SU-DHL-6 (cell line): ENCODE measurements around the gene ERGIC2.

ENCODE experiments used
- H2AFZ ChIP-seq: fragments of 200-600 bp; sonication (generic); 2 replicates; pipeline ENCODE4 v1.6.1; 2014; ENCODE audit warnings: low read depth, mild to moderate bottlenecking, moderate library complexity, mixed read lengths, antibody characterized with exemption, low read length; ENCODE audit not compliant: severe bottlenecking
- H3F3A ChIP-seq: fragments of 200-600 bp; shearing (Covaris generic); 2 replicates; pipeline ENCODE4 v1.6.0; 2016; ENCODE audit warnings: antibody characterized with exemption, mild to moderate bottlenecking; ENCODE audit not compliant: insufficient read depth
- H3K27ac ChIP-seq: fragments of 200-600 bp; sonication (generic); 2 replicates; pipeline ENCODE4 v1.5.1; 2016; ENCODE audit warnings: low read depth, mild to moderate bottlenecking, low read length, moderate library complexity, mixed read lengths
- H3K27me3 ChIP-seq: fragments of 200-600 bp; sonication (generic), shearing (Covaris generic); 2 replicates; pipeline ENCODE4 v1.6.0; 2014; ENCODE audit warnings: mild to moderate bottlenecking, low read length
- H3K36me3 ChIP-seq: fragments of 200-600 bp; sonication (generic); 2 replicates; pipeline ENCODE4 v1.6.1; 2014; ENCODE audit warnings: mild to moderate bottlenecking, low read length, mixed read lengths
- H3K4me2 ChIP-seq: fragments of 300-600, 200-600 bp; shearing (Covaris generic), sonication (generic); 2 replicates; pipeline ENCODE4 v1.6.0; 2014; ENCODE audit warnings: low read length, low read depth, mild to moderate bottlenecking; ENCODE audit not compliant: poor library complexity, severe bottlenecking
- H3K4me3 ChIP-seq: fragments of 200-600 bp; sonication (generic); 2 replicates; pipeline ENCODE4 v1.5.1; 2014; ENCODE audit warnings: antibody characterized with exemption, low read length, mild to moderate bottlenecking, mixed read lengths; ENCODE audit not compliant: insufficient read depth, poor library complexity, severe bottlenecking
- H3K79me2 ChIP-seq: fragments of 200-600 bp; sonication (generic); 2 replicates; pipeline ENCODE4 v1.6.1; 2014; ENCODE audit warnings: mild to moderate bottlenecking, low read length, moderate library complexity; ENCODE audit not compliant: insufficient read depth
- H3K9ac ChIP-seq: fragments of 200-600 bp; sonication (generic); 2 replicates; pipeline ENCODE4 v1.7.0; 2014; ENCODE audit warnings: mild to moderate bottlenecking, low read length
- H3K9me2 ChIP-seq: fragments of 200-600 bp; sonication (generic); replicated peaks from 2 replicates; pipeline ENCODE4 v1.6.1; 2014; ENCODE audit warnings: low read length; ENCODE audit not compliant: insufficient read depth
- H3K9me3 ChIP-seq: fragments of 200-600 bp; sonication (generic); 2 replicates; pipeline ENCODE4 v1.6.1; 2014; ENCODE audit warnings: low read length, mixed read lengths; ENCODE audit not compliant: insufficient read depth
- H4K20me1 ChIP-seq: fragments of 200-600 bp; sonication (generic); 2 replicates; pipeline ENCODE4 v1.6.1; 2014; ENCODE audit warnings: low read depth, mild to moderate bottlenecking, antibody characterized with exemption, low read length, moderate library complexity, mixed read lengths
- EZH2phosphoT487 ChIP-seq: fragments of 200-600 bp; sonication (generic), shearing (Covaris generic); conservative IDR thresholded peaks from 2 replicates; pipeline ENCODE4 v1.6.1; 2018; ENCODE audit warnings: mild to moderate bottlenecking, antibody characterized with exemption, low read length, moderate library complexity, mixed read lengths
- TF ChIP-seq, protein P1 (sequence below): fragments of 200-600 bp; sonication (generic); IDR thresholded peaks from one replicate; pipeline ENCODE4 v1.5.1; 2017; ENCODE audit warnings: antibody characterized with exemption, mild to moderate bottlenecking, low read length, moderate library complexity; ENCODE audit not compliant: insufficient read depth, poor library complexity, severe bottlenecking

Gene ERGIC2

DNA sequence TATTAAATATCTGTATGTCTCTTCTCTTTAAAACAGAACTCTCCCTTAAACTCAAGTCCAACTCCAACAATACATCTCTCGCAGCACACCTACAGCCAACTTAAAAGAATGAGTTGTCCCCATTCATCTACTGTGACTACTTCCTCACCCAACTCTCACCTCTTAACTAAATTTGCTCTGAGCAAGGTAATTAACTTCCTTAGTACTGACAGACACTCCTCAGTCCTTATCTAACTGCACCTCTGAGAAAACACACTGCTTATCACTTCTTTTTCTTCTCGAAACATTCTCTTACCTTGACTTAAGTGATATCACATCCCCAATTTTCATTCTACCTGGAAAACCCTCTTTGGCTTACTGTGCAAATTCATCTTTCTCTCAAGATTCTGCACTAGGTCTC, 7.0 kb downstream of the ERGIC2 start:
- Histone ChIP-seq H3K27me3 (no peaks in the 10 kb centered on the region), H3K27ac (no peak overlapping the region), H3K36me3 (peaks cover 49% of the 10 kb centered on the region), H3K9ac (no peak overlapping the region), H4K20me1 (peaks cover 9% of the 10 kb centered on the region), H3K79me2 (peaks cover 67% of the 10 kb centered on the region), H3K4me2 (no peak overlapping the region), H2AFZ (no peak overlapping the region), H3K4me3 (no peak overlapping the region), H3K9me2 (no peaks in the 10 kb centered on the region), H3F3A (peaks cover 11% of the 10 kb centered on the region; the same call in 1 of the 2 replicates), H3K9me3 (no peaks in the 10 kb centered on the region)
- TF ChIP-seq EZH2phosphoT487, result no peak
- TF ChIP-seq, protein P1, sequence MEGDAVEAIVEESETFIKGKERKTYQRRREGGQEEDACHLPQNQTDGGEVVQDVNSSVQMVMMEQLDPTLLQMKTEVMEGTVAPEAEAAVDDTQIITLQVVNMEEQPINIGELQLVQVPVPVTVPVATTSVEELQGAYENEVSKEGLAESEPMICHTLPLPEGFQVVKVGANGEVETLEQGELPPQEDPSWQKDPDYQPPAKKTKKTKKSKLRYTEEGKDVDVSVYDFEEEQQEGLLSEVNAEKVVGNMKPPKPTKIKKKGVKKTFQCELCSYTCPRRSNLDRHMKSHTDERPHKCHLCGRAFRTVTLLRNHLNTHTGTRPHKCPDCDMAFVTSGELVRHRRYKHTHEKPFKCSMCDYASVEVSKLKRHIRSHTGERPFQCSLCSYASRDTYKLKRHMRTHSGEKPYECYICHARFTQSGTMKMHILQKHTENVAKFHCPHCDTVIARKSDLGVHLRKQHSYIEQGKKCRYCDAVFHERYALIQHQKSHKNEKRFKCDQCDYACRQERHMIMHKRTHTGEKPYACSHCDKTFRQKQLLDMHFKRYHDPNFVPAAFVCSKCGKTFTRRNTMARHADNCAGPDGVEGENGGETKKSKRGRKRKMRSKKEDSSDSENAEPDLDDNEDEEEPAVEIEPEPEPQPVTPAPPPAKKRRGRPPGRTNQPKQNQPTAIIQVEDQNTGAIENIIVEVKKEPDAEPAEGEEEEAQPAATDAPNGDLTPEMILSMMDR, result no peak

GRCh38 chr12:29365091-29365490, 15.9 kb downstream of the ERGIC2 start:
- H3K4me2 ChIP-seq, result no peak overlapping the region
- peaks cover 8% of the 10 kb centered on the region; the same call in 1 of the 2 replicates for H3F3A ChIP-seq
- no peaks in the 10 kb centered on the region for H3K9me2 ChIP-seq
- H3K4me3 ChIP-seq, result no peak overlapping the region
- H3K27me3 ChIP-seq, result no peaks in the 10 kb centered on the region
- peaks cover 59% of the 10 kb centered on the region for H3K36me3 ChIP-seq
- no peaks in the 10 kb centered on the region for H3K79me2 ChIP-seq
- no peaks in the 10 kb centered on the region for H4K20me1 ChIP-seq
- H2AFZ ChIP-seq, result no peak overlapping the region
- H3K9ac ChIP-seq, result no peak overlapping the region
- no peak overlapping the region for H3K27ac ChIP-seq
- TF ChIP-seq, protein P1, result no peak
- no peak for TF ChIP-seq EZH2phosphoT487
- H3K9me3 ChIP-seq, result no peaks in the 10 kb centered on the region

DNA sequence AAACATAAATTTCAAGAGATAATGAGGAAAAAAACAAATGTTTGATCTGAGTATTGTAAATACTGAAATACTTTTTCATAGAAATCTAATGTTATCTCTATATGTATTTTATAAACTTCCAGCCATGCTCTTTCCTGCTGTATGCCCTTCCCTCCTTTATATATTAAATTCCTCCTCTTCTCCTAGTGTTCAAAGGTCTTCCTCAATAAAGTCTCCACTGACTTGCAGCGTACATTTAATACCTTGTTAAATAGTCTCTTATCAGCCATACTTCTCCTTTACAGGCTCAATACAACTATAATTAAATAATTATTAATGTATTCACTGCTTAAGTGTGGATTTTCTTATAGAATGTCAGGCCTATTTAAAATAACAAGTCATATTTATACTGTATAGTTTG, 26.0 kb downstream of the ERGIC2 start:
- no peaks in the 10 kb centered on the region for H3K9me3 ChIP-seq
- H3K4me2 ChIP-seq, result no peak overlapping the region
- peaks cover 49% of the 10 kb centered on the region; the same call in 1 of the 2 replicates for H3K36me3 ChIP-seq
- H3K4me3 ChIP-seq, result no peak overlapping the region
- no peaks in the 10 kb centered on the region for H4K20me1 ChIP-seq
- no peak for TF ChIP-seq EZH2phosphoT487
- TF ChIP-seq, protein P1, result no peak
- no peak overlapping the region for H3K27ac ChIP-seq
- no peaks in the 10 kb centered on the region for H3K79me2 ChIP-seq
- no peaks in the 10 kb centered on the region for H3F3A ChIP-seq
- no peaks in the 10 kb centered on the region for H3K9me2 ChIP-seq
- no peak overlapping the region for H3K9ac ChIP-seq
- H3K27me3 ChIP-seq, result no peaks in the 10 kb centered on the region
- no peak overlapping the region for H2AFZ ChIP-seq

- Histone ChIP-seq H3K9me2 (no peaks in the 10 kb centered on the region), H2AFZ (no peak overlapping the region), H3K4me2 (no peak overlapping the region), H3K27ac (no peak overlapping the region), H3K27me3 (no peaks in the 10 kb centered on the region), H3K36me3 (peaks cover 41% of the 10 kb centered on the region), H4K20me1 (no peaks in the 10 kb centered on the region), H3K79me2 (no peaks in the 10 kb centered on the region), H3K4me3 (no peak overlapping the region), H3K9me3 (no peaks in the 10 kb centered on the region), H3F3A (no peaks in the 10 kb centered on the region), H3K9ac (no peak overlapping the region)
- no peak for TF ChIP-seq EZH2phosphoT487
- TF ChIP-seq, protein P1, result no peak
Measured at GRCh38 chr12:29350080-29350479, 30.9 kb downstream of the ERGIC2 start.
